OCI-LY7 (cell line): ENCODE measurements around the gene MKS1. TPM values are rescaled to one million over a fixed set of nuclear protein-coding genes. Genes with fewer than 3 reads are reported as not detected.

Experiments
- BruUV-seq: library from RNA; stranded (reverse); fragments of 400-500 nt; replicated peaks from 2 replicates; lab custom pipeline; 2021; lab: Mats Ljungman, UMichigan
- CTCF ChIA-PET: fragments of 300-600 bp; sonication (Branson Sonifier 250); formaldehyde crosslinking; loops from one replicate; lab custom pipeline; 2022; ENCODE audit warnings: antibody characterized with exemption; ENCODE audit not compliant: unreplicated experiment; lab: Charles Lee
- POLR2A ChIA-PET: fragments of 300-600 bp; sonication (Branson Sonifier 250); formaldehyde crosslinking; loops from one replicate; lab custom pipeline; 2022; ENCODE audit warnings: antibody characterized with exemption; lab: Charles Lee
- DNase-seq: peaks from one replicate; pipeline ENCODE4 v3.0.0-alpha.2; 2015; ENCODE audit warnings: low spot score
- H2AFZ ChIP-seq: fragments of 200-600 bp; sonication (generic), shearing (Covaris generic); 2 replicates; pipeline ENCODE4 v1.6.1; 2014; ENCODE audit warnings: mild to moderate bottlenecking, antibody characterized with exemption, low read length, moderate library complexity
- H3K27ac ChIP-seq: fragments of 200-600 bp; sonication (generic); 2 replicates; pipeline ENCODE4 v1.5.1; 2014; ENCODE audit warnings: mixed run types, low read depth, mild to moderate bottlenecking, moderate library complexity, low read length, inconsistent platforms; ENCODE audit not compliant: poor library complexity, severe bottlenecking
- H3K36me3 ChIP-seq: fragments of 200-600 bp; sonication (generic); 2 replicates; pipeline ENCODE4 v1.6.1; 2014; ENCODE audit warnings: mild to moderate bottlenecking, antibody characterized with exemption, low read length, moderate library complexity, mixed read lengths; ENCODE audit not compliant: insufficient read depth
- H3K4me1 ChIP-seq: fragments of 200-600 bp; sonication (generic); 2 replicates; pipeline ENCODE4 v1.5.1; 2014; ENCODE audit warnings: mild to moderate bottlenecking, low read length; ENCODE audit not compliant: insufficient read depth, poor library complexity, severe bottlenecking
- H3K4me2 ChIP-seq: fragments of 200-600 bp; sonication (generic); 2 replicates; pipeline ENCODE4 v1.6.1; 2014; ENCODE audit warnings: mild to moderate bottlenecking, low read length
- H3K4me3 ChIP-seq: fragments of 200-600 bp; sonication (generic); 2 replicates; pipeline ENCODE4 v1.5.1; 2014; ENCODE audit warnings: mild to moderate bottlenecking, low read depth, low read length; ENCODE audit not compliant: poor library complexity, severe bottlenecking
- H3K79me2 ChIP-seq: fragments of 200-600 bp; sonication (generic); 2 replicates; pipeline ENCODE4 v1.6.1; 2016; ENCODE audit warnings: low read depth, mild to moderate bottlenecking, low read length, moderate library complexity, mixed read lengths; ENCODE audit not compliant: insufficient read depth
- H3K9me2 ChIP-seq: fragments of 200-600 bp; sonication (generic); 2 replicates; pipeline ENCODE4 v1.6.1; 2016; ENCODE audit warnings: mild to moderate bottlenecking, low read length, mixed read lengths; ENCODE audit not compliant: insufficient read depth
- H3K9me3 ChIP-seq: fragments of 200-600 bp; sonication (generic); 2 replicates; pipeline ENCODE4 v1.6.1; 2014; ENCODE audit warnings: mild to moderate bottlenecking, mixed run types, low read length, mixed read lengths
- H4K20me1 ChIP-seq: fragments of 200-600 bp; sonication (generic); 2 replicates; pipeline ENCODE4 v1.6.1; 2014; ENCODE audit warnings: mild to moderate bottlenecking, antibody characterized with exemption, low read length, moderate library complexity, mixed read lengths; ENCODE audit not compliant: insufficient read depth
- EZH2phosphoT487 ChIP-seq: fragments of 200-600 bp; sonication (generic); IDR thresholded peaks from 2 replicates; pipeline ENCODE4 v1.6.1; 2018; ENCODE audit warnings: low read depth, borderline replicate concordance, mild to moderate bottlenecking, mixed run types, antibody characterized with exemption, low read length, moderate library complexity, mixed read lengths
- intact Hi-C: fragments of 100-400 bp; cut with micrococcal nuclease; formaldehyde crosslinking; loops from one replicate; pipeline ENCODE4 v1.10.0; 2022; ENCODE audit not compliant: unreplicated experiment
- total RNA-seq, 2 experiments: library from RNA; depleted of rRNA in 1 of 2; stranded (reverse); fragments of >200 nt in 1 of 2; shearing (Covaris generic) in 1 of 2; gene quantifications; 2 replicates each; pipeline ENCODE4 v1.2.3, GENCODE V29; 2014 to 2022
- TF ChIP-seq, protein P1 (sequence below): fragments of 200-600 bp; sonication (generic); conservative IDR thresholded peaks from 2 replicates; pipeline ENCODE4 v1.5.1; 2014; ENCODE audit warnings: mild to moderate bottlenecking, antibody characterized with exemption, low read length, moderate library complexity, mixed read lengths

Gene MKS1
- total RNA-seq, 2 experiments from 2014 or later = 0.69 to 26.9 TPM

DNA sequence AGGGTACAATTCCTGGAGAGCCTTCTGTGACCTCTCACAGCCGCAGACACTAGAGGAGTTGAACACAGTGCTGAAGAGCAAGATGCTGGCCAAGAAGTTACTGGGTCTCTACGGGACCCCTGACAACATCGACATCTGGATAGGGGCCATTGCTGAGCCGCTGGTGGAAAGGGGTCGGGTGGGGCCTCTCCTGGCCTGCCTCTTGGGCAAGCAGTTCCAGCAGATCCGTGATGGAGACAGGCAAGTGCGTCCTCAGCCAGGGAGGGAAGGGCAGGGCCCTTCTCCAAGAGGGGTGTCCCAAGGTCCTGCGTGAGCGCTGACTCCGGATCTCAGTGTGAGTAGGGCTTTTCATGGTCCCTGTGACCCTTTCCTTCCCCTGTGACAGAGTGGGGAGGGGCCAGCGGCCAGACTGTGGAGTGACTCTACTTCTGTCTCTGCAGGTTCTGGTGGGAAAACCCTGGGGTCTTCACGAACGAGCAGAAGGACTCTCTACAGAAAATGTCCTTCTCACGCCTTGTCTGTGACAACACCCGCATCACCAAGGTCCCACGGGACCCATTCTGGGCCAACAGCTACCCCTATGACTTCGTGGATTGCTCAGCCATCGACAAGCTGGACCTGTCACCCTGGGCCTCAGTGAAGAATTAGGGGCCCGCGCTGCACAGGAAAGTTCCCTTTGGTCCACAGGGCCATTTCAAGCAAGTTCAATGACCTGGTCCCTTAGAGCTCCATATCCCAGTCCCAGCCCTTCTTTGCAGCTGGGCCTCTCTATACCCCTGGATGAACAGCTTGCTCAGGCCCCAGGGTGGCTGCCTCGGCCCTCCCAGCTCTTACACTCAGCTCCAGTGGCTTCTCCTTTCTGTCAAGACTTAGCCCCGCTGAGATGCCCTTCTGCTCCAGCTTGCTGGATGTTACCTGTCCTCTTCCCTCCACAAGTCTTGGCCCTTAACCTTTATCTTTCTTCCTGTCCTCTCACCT lies 48.6 kb upstream of the MKS1 start:
- Histone ChIP-seq H3K4me1 (no peaks in the 10 kb centered on the region), H3K9me3 (no peaks in the 10 kb centered on the region), H3K4me3 (no peak overlapping the region), H3K36me3 (no peaks in the 10 kb centered on the region), H3K9me2 (no peaks in the 10 kb centered on the region), H3K4me2 (no peak overlapping the region), H3K27ac (no peak overlapping the region), H4K20me1 (no peaks in the 10 kb centered on the region), H3K79me2 (no peaks in the 10 kb centered on the region), H2AFZ (no peak overlapping the region)
- intact Hi-C loops = no loop called here
- DNase-seq = no peak
- no TSS peak for BruUV-seq
- ChIA-PET CTCF (no interaction called here), POLR2A (no interaction called here)
- TF ChIP-seq EZH2phosphoT487 = no peak
- TF ChIP-seq, protein P1, sequence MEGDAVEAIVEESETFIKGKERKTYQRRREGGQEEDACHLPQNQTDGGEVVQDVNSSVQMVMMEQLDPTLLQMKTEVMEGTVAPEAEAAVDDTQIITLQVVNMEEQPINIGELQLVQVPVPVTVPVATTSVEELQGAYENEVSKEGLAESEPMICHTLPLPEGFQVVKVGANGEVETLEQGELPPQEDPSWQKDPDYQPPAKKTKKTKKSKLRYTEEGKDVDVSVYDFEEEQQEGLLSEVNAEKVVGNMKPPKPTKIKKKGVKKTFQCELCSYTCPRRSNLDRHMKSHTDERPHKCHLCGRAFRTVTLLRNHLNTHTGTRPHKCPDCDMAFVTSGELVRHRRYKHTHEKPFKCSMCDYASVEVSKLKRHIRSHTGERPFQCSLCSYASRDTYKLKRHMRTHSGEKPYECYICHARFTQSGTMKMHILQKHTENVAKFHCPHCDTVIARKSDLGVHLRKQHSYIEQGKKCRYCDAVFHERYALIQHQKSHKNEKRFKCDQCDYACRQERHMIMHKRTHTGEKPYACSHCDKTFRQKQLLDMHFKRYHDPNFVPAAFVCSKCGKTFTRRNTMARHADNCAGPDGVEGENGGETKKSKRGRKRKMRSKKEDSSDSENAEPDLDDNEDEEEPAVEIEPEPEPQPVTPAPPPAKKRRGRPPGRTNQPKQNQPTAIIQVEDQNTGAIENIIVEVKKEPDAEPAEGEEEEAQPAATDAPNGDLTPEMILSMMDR = no peak

DNA sequence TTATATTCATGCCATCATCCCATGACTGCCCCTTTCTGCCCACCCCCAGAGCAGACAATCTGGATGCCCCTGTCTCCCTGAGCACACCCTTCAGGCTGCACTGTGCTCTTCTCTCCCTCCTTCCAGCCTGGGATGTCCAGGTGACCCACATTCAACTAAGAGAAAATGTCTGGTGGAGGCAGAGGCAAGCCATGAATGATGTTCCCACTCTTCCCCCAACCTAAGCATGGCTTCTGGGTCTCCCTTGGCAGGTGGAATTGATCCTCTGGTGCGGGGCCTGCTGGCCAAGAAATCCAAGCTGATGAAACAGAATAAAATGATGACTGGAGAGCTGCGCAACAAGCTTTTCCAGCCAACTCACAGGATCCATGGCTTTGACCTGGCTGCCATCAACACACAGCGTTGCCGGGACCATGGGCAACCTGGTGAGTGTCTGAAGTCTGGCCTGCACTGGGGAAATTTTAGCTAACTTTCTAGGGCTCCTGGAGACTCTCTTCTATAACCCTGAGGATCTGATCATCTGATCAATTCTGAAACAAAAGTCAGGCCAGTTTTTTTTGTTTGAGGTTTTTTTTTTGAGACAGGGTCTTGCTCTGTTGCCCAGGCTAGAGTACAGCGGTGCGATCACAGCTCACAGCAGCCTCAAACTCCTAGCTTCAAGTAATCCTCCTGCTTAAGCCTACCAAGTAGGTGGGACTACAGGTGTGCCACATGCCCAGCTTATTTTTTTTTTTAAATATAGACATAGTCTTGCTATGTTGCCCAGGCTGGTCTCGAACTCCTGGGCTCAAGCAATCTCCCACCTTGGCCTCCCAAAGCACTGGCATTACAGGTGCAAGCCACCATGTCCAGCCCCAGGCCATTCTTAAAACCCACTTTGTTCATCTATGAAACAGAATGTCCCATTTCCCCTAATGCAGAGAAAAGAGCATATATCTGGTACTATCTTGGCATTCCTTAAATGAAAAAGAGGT lies 47.1 kb upstream of the MKS1 start:
- Histone ChIP-seq H3K4me3 (no peak overlapping the region), H3K79me2 (no peaks in the 10 kb centered on the region), H3K4me1 (no peaks in the 10 kb centered on the region), H3K36me3 (no peaks in the 10 kb centered on the region), H3K9me2 (no peaks in the 10 kb centered on the region), H4K20me1 (no peaks in the 10 kb centered on the region), H3K9me3 (no peaks in the 10 kb centered on the region), H3K4me2 (no peak overlapping the region), H2AFZ (no peak overlapping the region), H3K27ac (no peak overlapping the region)
- POLR2A ChIA-PET = no interaction called here
- TF ChIP-seq, protein P1 = no peak
- TF ChIP-seq EZH2phosphoT487 = no peak
- no TSS peak for BruUV-seq
- DNase-seq = no peak
- intact Hi-C loops = no loop called here
- CTCF ChIA-PET = no interaction called here
